ENCODE results near the gene RTF1. TPM values are rescaled to one million over a fixed set of nuclear protein-coding genes. Genes with fewer than 3 reads are reported as not detected.
A peak's percentile ranks its signal among the peaks of the same experiment; 100 is the strongest.
"Not testable (repeated sequence)": the region's sequence is repeated elsewhere in the genome, so short reads cannot be mapped to it uniquely, and the experiment has no call there.

RTF1 gene
- total RNA-seq, 1 experiment from 2014 or later = 58.4 TPM

- DNase-seq (ENCODE audit: low spot score) = no peak
- in situ Hi-C loops (cut with HindIII; ENCODE audit: low sequenced_read_pairs) = no loop called here
Observed at GRCh38 chr15:41429003-41429890, 12.4 kb downstream of the RTF1 start.

- no peak for DNase-seq (ENCODE audit: low spot score)
- in situ Hi-C loops (cut with HindIII; ENCODE audit: low sequenced_read_pairs) = no loop called here
Observed at GRCh38 chr15:41435037-41435786, 18.3 kb downstream of the RTF1 start.

GRCh38 chr15:41437448-41437847 is 20.6 kb downstream of the RTF1 start:
- DNase-seq (ENCODE audit: low spot score) = no peak
- in situ Hi-C loops (cut with HindIII; ENCODE audit: low sequenced_read_pairs) = no loop called here

- in situ Hi-C loops (cut with HindIII; ENCODE audit: low sequenced_read_pairs) = no loop called here
- DNase-seq (ENCODE audit: low spot score) = no peak
Observed at GRCh38 chr15:41438206-41438605, 21.3 kb downstream of the RTF1 start.

- DNase-seq (ENCODE audit: low spot score); in situ Hi-C loops (cut with HindIII; ENCODE audit: low sequenced_read_pairs): not testable (repeated sequence)
Observed at GRCh38 chr15:41438745-41439144, 21.9 kb downstream of the RTF1 start.

GRCh38 chr15:41443275-41443674 is 26.4 kb downstream of the RTF1 start:
- in situ Hi-C loops (cut with HindIII; ENCODE audit: low sequenced_read_pairs) = no loop called here
- DNase-seq (ENCODE audit: low spot score) = no peak

- in situ Hi-C loops (cut with HindIII; ENCODE audit: low sequenced_read_pairs) = no loop called here
- no peak for DNase-seq (ENCODE audit: low spot score)
Observed at GRCh38 chr15:41445399-41445798, 28.5 kb downstream of the RTF1 start.

GRCh38 chr15:41462084-41462795 is 45.3 kb downstream of the RTF1 start:
- DNase-seq (ENCODE audit: low spot score) = no peak
- in situ Hi-C loops (cut with HindIII; ENCODE audit: low sequenced_read_pairs) = no loop called here

GRCh38 chr15:41464889-41465580 is 48.1 kb downstream of the RTF1 start:
- no peak for DNase-seq (ENCODE audit: low spot score)
- in situ Hi-C loops (cut with HindIII; ENCODE audit: low sequenced_read_pairs) = no loop called here

GRCh38 chr15:41465822-41466421 is 49.0 kb downstream of the RTF1 start:
- DNase-seq (ENCODE audit: low spot score) = peak; percentile 54
- in situ Hi-C loops (cut with HindIII; ENCODE audit: low sequenced_read_pairs) = no loop called here

GRCh38 chr15:41466711-41467110 is 49.8 kb downstream of the RTF1 start:
- in situ Hi-C loops (cut with HindIII; ENCODE audit: low sequenced_read_pairs) = no loop called here
- no peak for DNase-seq (ENCODE audit: low spot score)

GRCh38 chr15:41469644-41470043 is 52.7 kb downstream of the RTF1 start:
- in situ Hi-C loops (cut with HindIII; ENCODE audit: low sequenced_read_pairs); DNase-seq (ENCODE audit: low spot score): not testable (repeated sequence)

GRCh38 chr15:41473418-41473817 is 56.5 kb downstream of the RTF1 start:
- in situ Hi-C loops (cut with HindIII; ENCODE audit: low sequenced_read_pairs) = no loop called here
- DNase-seq (ENCODE audit: low spot score) = no peak

GRCh38 chr15:41474436-41474835 is 57.5 kb downstream of the RTF1 start:
- in situ Hi-C loops (cut with HindIII; ENCODE audit: low sequenced_read_pairs) = no loop called here
- DNase-seq (ENCODE audit: low spot score) = no peak

- no peak for DNase-seq (ENCODE audit: low spot score)
- in situ Hi-C loops (cut with HindIII; ENCODE audit: low sequenced_read_pairs) = no loop called here
Observed at GRCh38 chr15:41474941-41475340, 58.0 kb downstream of the RTF1 start.

GRCh38 chr15:41476416-41477048 is 59.6 kb downstream of the RTF1 start:
- in situ Hi-C loops (cut with HindIII; ENCODE audit: low sequenced_read_pairs) = no loop called here

GRCh38 chr15:41480396-41481140 is 63.7 kb downstream of the RTF1 start:
- DNase-seq (ENCODE audit: low spot score) = no peak
- in situ Hi-C loops (cut with HindIII; ENCODE audit: low sequenced_read_pairs) = no loop called here

More at GRCh38 chr15:41476416-41477048, 59.6 kb downstream of the RTF1 start:
- no peak for DNase-seq (ENCODE audit: low spot score)
